GM23338 (cell line): Measurements from ENCODE around the gene CACNG8. TPM values are rescaled to one million over a fixed set of nuclear protein-coding genes. Genes with fewer than 3 reads are reported as not detected.

Experiments used
- ATAC-seq: fragments of 200-7000 bp; cut with Tn5 transposase; 3 replicates; pipeline ENCODE4 v1.9.1; 2020
- DNase-seq: peaks from one replicate; pipeline ENCODE4 v3.0.0-alpha.2; 2015; ENCODE audit warnings: low spot score
- H2AFZ ChIP-seq: fragments of 200-600 bp; sonication (generic); 2 replicates; pipeline ENCODE4 v1.8.0; 2016; ENCODE audit warnings: antibody characterized with exemption, mild to moderate bottlenecking, moderate library complexity
- H3F3A ChIP-seq: fragments of 200-600 bp; sonication (generic); replicated peaks from 2 replicates; pipeline ENCODE4 v1.8.0; 2017; ENCODE audit warnings: antibody characterized with exemption, mixed run types, low read depth
- H3K27ac ChIP-seq: fragments of 200-600 bp; sonication (generic); 2 replicates; pipeline ENCODE4 v1.6.1; 2016; ENCODE audit warnings: low read depth
- H3K27me3 ChIP-seq: fragments of 200-600 bp; sonication (generic); 2 replicates; pipeline ENCODE4 v1.8.0; 2016; ENCODE audit warnings: mild to moderate bottlenecking, mixed run types, moderate library complexity; ENCODE audit not compliant: insufficient read depth
- H3K36me3 ChIP-seq: fragments of 200-600 bp; sonication (generic); 2 replicates; pipeline ENCODE4 v1.8.0; 2016; ENCODE audit warnings: mild to moderate bottlenecking; ENCODE audit not compliant: insufficient read depth
- H3K4me1 ChIP-seq: fragments of 200-600 bp; sonication (generic); 2 replicates; pipeline ENCODE4 v1.8.0; 2016; ENCODE audit warnings: mild to moderate bottlenecking, moderate library complexity; ENCODE audit not compliant: insufficient read depth
- H3K4me2 ChIP-seq: fragments of 200-600 bp; sonication (generic); 2 replicates; pipeline ENCODE4 v1.7.1; 2017; ENCODE audit warnings: mixed run types
- H3K4me3 ChIP-seq: fragments of 200-600 bp; sonication (generic); 2 replicates; pipeline ENCODE4 v1.6.1; 2016; ENCODE audit warnings: mixed run types
- H3K79me2 ChIP-seq: fragments of 200-600 bp; sonication (generic); replicated peaks from 2 replicates; pipeline ENCODE4 v1.8.0; 2017; ENCODE audit warnings: mild to moderate bottlenecking; ENCODE audit not compliant: insufficient read depth
- H3K9me2 ChIP-seq: fragments of 200-600 bp; sonication (generic); 2 replicates; pipeline ENCODE4 v1.8.0; 2017; ENCODE audit not compliant: insufficient read depth
- H4K20me1 ChIP-seq: fragments of 200-600 bp; sonication (generic); replicated peaks from 2 replicates; pipeline ENCODE4 v1.8.0; 2017; ENCODE audit warnings: mild to moderate bottlenecking; ENCODE audit not compliant: insufficient read depth
- H3K27ac Mint-ChIP-seq: 2 replicates; pipeline ENCODE4 v1.8.0; 2020; ENCODE audit warnings: inconsistent platforms, mild to moderate bottlenecking, moderate library complexity, mixed read lengths
- H3K27me3 Mint-ChIP-seq: 3 replicates; pipeline ENCODE4 v1.8.0; 2022; ENCODE audit warnings: low read depth, mild to moderate bottlenecking, moderate library complexity, mixed read lengths, inconsistent platforms; ENCODE audit not compliant: insufficient read depth, poor library complexity
- H3K36me3 Mint-ChIP-seq: 3 replicates; pipeline ENCODE4 v1.8.0; 2021; ENCODE audit warnings: low read depth, mild to moderate bottlenecking, inconsistent platforms, moderate library complexity, mixed read lengths
- H3K4me1 Mint-ChIP-seq: 3 replicates; pipeline ENCODE4 v1.8.0; 2020; ENCODE audit warnings: mild to moderate bottlenecking, inconsistent platforms, mixed read lengths
- H3K4me3 Mint-ChIP-seq: 3 replicates; pipeline ENCODE4 v1.8.0; 2021; ENCODE audit warnings: moderate library complexity, mild to moderate bottlenecking, inconsistent platforms, mixed read lengths
- H3K9me3 Mint-ChIP-seq: 3 replicates; pipeline ENCODE4 v1.8.0; 2020; ENCODE audit warnings: moderate library complexity, mild to moderate bottlenecking, inconsistent platforms, mixed read lengths
- CREB1 ChIP-seq: fragments of 250-450 bp; sonication (Bioruptor Pico); IDR thresholded peaks from 2 replicates; pipeline ENCODE4 v1.5.0; 2020; ENCODE audit warnings: low read depth, mild to moderate bottlenecking, moderate library complexity
- CTCF ChIP-seq, 2 experiments: fragments of 200-600 bp in 1 of 2; sonication (generic) in 1 of 2; conservative IDR thresholded peaks; 2 replicates each; pipeline versions ENCODE4 v1.5.1 to v1.6.1; 2016 to 2017; ENCODE audit warnings: antibody characterized with exemption in 2 of 2, low read depth in 2 of 2, mild to moderate bottlenecking in 2 of 2, moderate library complexity in 1 of 2
- EZH2 ChIP-seq: fragments of 200-600 bp; sonication (generic); IDR thresholded peaks from one replicate; pipeline ENCODE4 v1.8.0; 2017; ENCODE audit warnings: antibody characterized with exemption, mild to moderate bottlenecking, low read depth; ENCODE audit not compliant: unreplicated experiment
- EZH2phosphoT487 ChIP-seq: fragments of 200-600 bp; sonication (generic); IDR thresholded peaks from one replicate; pipeline ENCODE4 v1.8.1; 2018; ENCODE audit warnings: antibody characterized with exemption; ENCODE audit not compliant: unreplicated experiment
- JUNB ChIP-seq: IDR thresholded peaks from one replicate; pipeline ENCODE4 v1.6.1; 2016; ENCODE audit warnings: antibody characterized with exemption; ENCODE audit not compliant: unreplicated experiment
- POLR2AphosphoS5 ChIP-seq: IDR thresholded peaks from 2 replicates; pipeline ENCODE4 v1.6.1; 2016; ENCODE audit warnings: antibody characterized with exemption, low read depth
- REST ChIP-seq: IDR thresholded peaks from one replicate; pipeline ENCODE4 v1.6.1; 2018; ENCODE audit warnings: antibody characterized with exemption; ENCODE audit not compliant: unreplicated experiment
- ZNF331 ChIP-seq: fragments of 250-450 bp; sonication (Bioruptor Pico); IDR thresholded peaks from 2 replicates; pipeline ENCODE4 v1.5.0; 2020; ENCODE audit warnings: low read depth, mild to moderate bottlenecking, moderate library complexity
- polyA plus RNA-seq: library from polyadenylated mRNA; unstranded; fragments of >200 nt; fragmentation: Nextera tagmentation; extraction: Ambion mirVana; gene quantifications from 2 replicates; pipeline ENCODE4 v1.2.1, GENCODE V29; 2016
- total RNA-seq: library from RNA; depleted of rRNA; stranded (reverse); fragments of >200 nt; shearing (Covaris generic); gene quantifications from 2 replicates; pipeline ENCODE4 v1.2.3, GENCODE V29; 2014

CACNG8 gene
- total and polyA plus RNA-seq, 2 experiments from 2014 or later: 2.2 to 3.9 TPM

GRCh38 chr19:53960886-53961285 lies 1.9 kb upstream of the CACNG8 start (continued):
- no peak for TF ChIP-seq JUNB
- no peak for TF ChIP-seq EZH2
- no peak for TF ChIP-seq ZNF331 (CRISPR knock-in tag)
- TF ChIP-seq CTCF (conservative IDR thresholded peaks at IDR 0.05; ENCODE audit: low read depth in 2 of 2): no peak
- TF ChIP-seq EZH2phosphoT487: no peak
- TF ChIP-seq REST: no peak
- TF ChIP-seq POLR2AphosphoS5: no peak

- H3F3A ChIP-seq: peaks cover 9% of the 10 kb centered on the region; the same call in 1 of the 2 replicates
- peaks cover 30% of the 10 kb centered on the region for H3K27me3 Mint-ChIP-seq
- no peak for ATAC-seq
- TF ChIP-seq JUNB: no peak
- TF ChIP-seq POLR2AphosphoS5: 0 out of 2 replicates have a peak, but pooled peaks have one; percentile 26
- TF ChIP-seq CREB1: no peak
- TF ChIP-seq EZH2: no peak
- H3K36me3 Mint-ChIP-seq: peaks cover 32% of the 10 kb centered on the region
- peak; percentile 76 for DNase-seq
- H3K27ac ChIP-seq: no peak overlapping the region
- peak overlapping the region; percentile 98 for H3K4me3 ChIP-seq
- H3K79me2 ChIP-seq: peaks cover 50% of the 10 kb centered on the region
- no peaks in the 10 kb centered on the region for H3K9me2 ChIP-seq
- peaks cover 8% of the 10 kb centered on the region; the same call in 1 of the 2 replicates for H3K36me3 ChIP-seq
- no peak overlapping the region for H2AFZ ChIP-seq
- no peak overlapping the region for H3K27ac Mint-ChIP-seq
- H3K4me1 ChIP-seq: peaks cover 27% of the 10 kb centered on the region
- H3K9me3 Mint-ChIP-seq: no peaks in the 10 kb centered on the region; the same call in 2 of the 3 replicates
- H3K4me1 Mint-ChIP-seq: peaks cover 49% of the 10 kb centered on the region
- peak overlapping the region; percentile 84 for H3K4me3 Mint-ChIP-seq
- H3K27me3 ChIP-seq: no peaks in the 10 kb centered on the region
- peaks cover 19% of the 10 kb centered on the region for H4K20me1 ChIP-seq
- H3K4me2 ChIP-seq: peak overlapping the region; percentile 100
Observed at GRCh38 chr19:53961523-53962356, 997 bp upstream of the CACNG8 start.
